GM19025 (cell line): ENCODE measurements around the gene ROBO2.
"Not testable (repeated sequence)": the region's sequence is repeated elsewhere in the genome, so short reads cannot be mapped to it uniquely, and the experiment has no call there.

Experiments
- ATAC-seq: cut with Tn5 transposase; IDR thresholded peaks from one replicate; pipeline ENCODE4 v1.9.1; 2021; ENCODE audit warnings: mild to moderate bottlenecking, low read depth, moderate library complexity; ENCODE audit not compliant: unreplicated experiment

Gene ROBO2

GRCh38 chr3:77377717-77378116 lies 337.8 kb downstream of the ROBO2 start:
- ATAC-seq = no peak

GRCh38 chr3:77380136-77380535 lies 340.2 kb downstream of the ROBO2 start:
- ATAC-seq = no peak

- no peak for ATAC-seq
These were observed 341.5 kb downstream of the ROBO2 start for GRCh38 chr3:77381431-77381830.

- no peak for ATAC-seq
These were observed 352.3 kb downstream of the ROBO2 start for GRCh38 chr3:77392181-77392580.

GRCh38 chr3:77394046-77394445 lies 354.1 kb downstream of the ROBO2 start:
- ATAC-seq = no peak

GRCh38 chr3:77404871-77405270 lies 365.0 kb downstream of the ROBO2 start:
- no peak for ATAC-seq

- ATAC-seq = no peak
These were observed 367.5 kb downstream of the ROBO2 start for GRCh38 chr3:77407441-77407840.

- not testable (repeated sequence) for ATAC-seq
These were observed 370.4 kb downstream of the ROBO2 start for GRCh38 chr3:77410334-77410733.

- no peak for ATAC-seq
These were observed 371.4 kb downstream of the ROBO2 start for GRCh38 chr3:77411334-77411733.

GRCh38 chr3:77412021-77412438 lies 372.1 kb downstream of the ROBO2 start:
- no peak for ATAC-seq

- ATAC-seq = no peak
These were observed 372.7 kb downstream of the ROBO2 start for GRCh38 chr3:77412584-77412983.

GRCh38 chr3:77414881-77415280 lies 375.0 kb downstream of the ROBO2 start:
- ATAC-seq = no peak

- no peak for ATAC-seq
These were observed 380.4 kb downstream of the ROBO2 start for GRCh38 chr3:77420336-77420735.

- ATAC-seq = no peak
These were observed 382.0 kb downstream of the ROBO2 start for GRCh38 chr3:77421916-77422315.

GRCh38 chr3:77426531-77426930 lies 386.6 kb downstream of the ROBO2 start:
- no peak for ATAC-seq

GRCh38 chr3:77427528-77427927 lies 387.6 kb downstream of the ROBO2 start:
- ATAC-seq = no peak

GRCh38 chr3:77436908-77437307 lies 397.0 kb downstream of the ROBO2 start:
- no peak for ATAC-seq

- ATAC-seq = no peak
These were observed 406.2 kb downstream of the ROBO2 start for GRCh38 chr3:77446084-77446483.

- no peak for ATAC-seq
These were observed 406.9 kb downstream of the ROBO2 start for GRCh38 chr3:77446761-77447160.

GRCh38 chr3:77449459-77450350 lies 409.8 kb downstream of the ROBO2 start:
- ATAC-seq = no peak

- ATAC-seq = no peak
These were observed 416.5 kb downstream of the ROBO2 start for GRCh38 chr3:77456431-77456830.

- no peak for ATAC-seq
These were observed 417.0 kb downstream of the ROBO2 start for GRCh38 chr3:77456906-77457305.
